LNCaP clone FGC (cell line): ENCODE results near the gene TBX21.
"Not testable (repeated sequence)": the region's sequence is repeated elsewhere in the genome, so short reads cannot be mapped to it uniquely, and the experiment has no call there.

Experiments
- DNase-seq: peaks from one replicate; pipeline ENCODE4 v3.0.0-alpha.2; 2011; ENCODE audit warnings: low read depth
- H3K4me3 ChIP-seq: 2 replicates; pipeline ENCODE4 v1.5.1; 2011; ENCODE audit warnings: mild to moderate bottlenecking, low read depth, low read length, control low read depth
- CTCF ChIP-seq: IDR thresholded peaks from 2 replicates; pipeline ENCODE4 v1.5.1; 2012; ENCODE audit warnings: mild to moderate bottlenecking; ENCODE audit not compliant: control insufficient read depth, insufficient read depth; ENCODE audit errors: extremely low read depth

Gene TBX21

GRCh38 chr17:47762728-47763127 lies 29.7 kb downstream of the TBX21 start:
- TF ChIP-seq CTCF: no peak
- no peak overlapping the region for H3K4me3 ChIP-seq
- DNase-seq: no peak

- TF ChIP-seq CTCF: no peak
- no peak for DNase-seq
- no peak overlapping the region for H3K4me3 ChIP-seq
Observed at GRCh38 chr17:47763913-47764582, 31.0 kb downstream of the TBX21 start.

- DNase-seq, H3K4me3 ChIP-seq: not testable (repeated sequence)
Observed at GRCh38 chr17:47773649-47774048, 40.6 kb downstream of the TBX21 start.

GRCh38 chr17:47774331-47774730 lies 41.3 kb downstream of the TBX21 start:
- no peak for DNase-seq
- H3K4me3 ChIP-seq: no peak overlapping the region
- no peak for TF ChIP-seq CTCF

- DNase-seq: no peak
- no peak for TF ChIP-seq CTCF
- no peak overlapping the region for H3K4me3 ChIP-seq
Observed at GRCh38 chr17:47774987-47775580, 42.0 kb downstream of the TBX21 start.

- peak; percentile 2 for DNase-seq
- TF ChIP-seq CTCF: peak; percentile 62
- H3K4me3 ChIP-seq: no peak overlapping the region
Observed at GRCh38 chr17:47776330-47777197, 43.5 kb downstream of the TBX21 start.

- no peak for TF ChIP-seq CTCF
Observed at GRCh38 chr17:47778184-47778635, 45.2 kb downstream of the TBX21 start.

More at GRCh38 chr17:47778184-47778635, 45.2 kb downstream of the TBX21 start:
- H3K4me3 ChIP-seq: no peak overlapping the region
- DNase-seq: no peak
